Large intestine (tissue), 3 donors: Measurements from ENCODE around the gene ZNF605. TPM values are rescaled to one million over a fixed set of nuclear protein-coding genes. Genes with fewer than 3 reads are reported as not detected.
"Not testable (repeated sequence)": the region's sequence is repeated elsewhere in the genome, so short reads cannot be mapped to it uniquely, and the experiment has no call there.

Experiments used
- DNase-seq, 2 donors: peaks; one replicate each; pipeline versions ENCODE4 v3.0.0 to v3.0.0-alpha.2; 2013
- H3K27ac ChIP-seq: one replicate; pipeline ENCODE4 v1.5.1; 2013; ENCODE audit warnings: low read length
- H3K27me3 ChIP-seq: 2 replicates; pipeline ENCODE4 v1.6.1; 2013; ENCODE audit warnings: low read length; ENCODE audit not compliant: control insufficient read depth, insufficient read depth
- H3K36me3 ChIP-seq: 2 replicates; pipeline ENCODE4 v1.6.1; 2013; ENCODE audit warnings: low read length; ENCODE audit not compliant: control insufficient read depth, insufficient read depth
- H3K4me1 ChIP-seq: one replicate; pipeline ENCODE4 v1.6.1; 2013; ENCODE audit warnings: low read length; ENCODE audit not compliant: control insufficient read depth, insufficient read depth
- H3K4me3 ChIP-seq: one replicate; pipeline ENCODE4 v1.5.1; 2013; ENCODE audit warnings: low read length
- H3K9me3 ChIP-seq: one replicate; pipeline ENCODE4 v1.6.1; 2013; ENCODE audit warnings: mild to moderate bottlenecking, low read depth, low read length, moderate library complexity; ENCODE audit not compliant: control insufficient read depth
- WGBS: methylation state at CpG from one replicate; pipeline ENCODE4 v1.1.5; 2013; ENCODE audit warnings: low lambda C conversion rate; ENCODE audit not compliant: insufficient coverage; 5-methylcytosine and 5-hydroxymethylcytosine counted together
- polyA plus RNA-seq: library from polyadenylated mRNA; unstranded; fragments of 120-200 nt; gene quantifications from one replicate; pipeline ENCODE4 v1.2.1, GENCODE V29; 2013

ZNF605 gene
- polyA plus RNA-seq, 1 donor = 20.0 TPM

- no CpG with 5 or more reads among the region's 30 CpGs for WGBS
- Histone ChIP-seq H3K27ac (no peak overlapping the region), H3K4me1 (no peaks in the 10 kb centered on the region), H3K4me3 (no peak overlapping the region), H3K9me3 (peaks cover 82% of the 10 kb centered on the region), H3K27me3 (no peaks in the 10 kb centered on the region), H3K36me3 (peaks cover 41% of the 10 kb centered on the region)
- no peak for DNase-seq
Measured at GRCh38 chr12:132949936-132950837, 5.9 kb downstream of the ZNF605 start.

GRCh38 chr12:132948146-132949066, 7.7 kb downstream of the ZNF605 start:
- Histone ChIP-seq H3K4me1 (no peaks in the 10 kb centered on the region), H3K36me3 (peaks cover 58% of the 10 kb centered on the region), H3K9me3 (peaks cover 82% of the 10 kb centered on the region), H3K27me3 (no peaks in the 10 kb centered on the region), H3K4me3 (no peak overlapping the region), H3K27ac (no peak overlapping the region)
- 100% methylated on average over 2 of the region's 29 CpGs for whole genome bisulfite sequencing
- no peak for DNase-seq

- peaks cover 74% of the 10 kb centered on the region for H3K36me3 ChIP-seq
Measured at GRCh38 chr12:132946246-132946820, 9.8 kb downstream of the ZNF605 start.

GRCh38 chr12:132945806-132946205, 10.3 kb downstream of the ZNF605 start:
- Histone ChIP-seq H3K4me3 (no peak overlapping the region), H3K4me1 (no peaks in the 10 kb centered on the region), H3K27me3 (no peaks in the 10 kb centered on the region), H3K9me3 (peaks cover 84% of the 10 kb centered on the region), H3K36me3 (peaks cover 78% of the 10 kb centered on the region), H3K27ac (no peak overlapping the region)
- no peak for DNase-seq
- no CpG with 5 or more reads among the region's 9 CpGs for WGBS

More at GRCh38 chr12:132946246-132946820, 9.8 kb downstream of the ZNF605 start:
- H3K4me1 ChIP-seq = no peaks in the 10 kb centered on the region
- DNase-seq = no peak
- H3K27me3 ChIP-seq = no peaks in the 10 kb centered on the region
- 89% methylated on average over 3 of the region's 8 CpGs for WGBS
- no peak overlapping the region for H3K27ac ChIP-seq
- no peak overlapping the region for H3K4me3 ChIP-seq
- peaks cover 84% of the 10 kb centered on the region for H3K9me3 ChIP-seq

GRCh38 chr12:132942611-132943010, 13.5 kb downstream of the ZNF605 start:
- no peak overlapping the region for H3K27ac ChIP-seq
- no peaks in the 10 kb centered on the region for H3K27me3 ChIP-seq
- peaks cover 84% of the 10 kb centered on the region for H3K9me3 ChIP-seq
- H3K4me1 ChIP-seq = no peaks in the 10 kb centered on the region
- DNase-seq = no peak
- H3K4me3 ChIP-seq = no peak overlapping the region
- H3K36me3 ChIP-seq = peaks cover 58% of the 10 kb centered on the region
- WGBS = no CpG with 5 or more reads among the region's 13 CpGs

- no peaks in the 10 kb centered on the region for H3K4me1 ChIP-seq
- no peak overlapping the region for H3K27ac ChIP-seq
- H3K27me3 ChIP-seq = no peaks in the 10 kb centered on the region
- H3K4me3 ChIP-seq = no peak overlapping the region
- H3K9me3 ChIP-seq = peaks cover 77% of the 10 kb centered on the region
- 86% methylated on average over 12 of the region's 34 CpGs for WGBS
- H3K36me3 ChIP-seq = peaks cover 57% of the 10 kb centered on the region
- no peak for DNase-seq
Measured at GRCh38 chr12:132941336-132941954, 14.7 kb downstream of the ZNF605 start.

- WGBS = no CpG with 5 or more reads among the region's 15 CpGs
- Histone ChIP-seq H3K27me3 (no peaks in the 10 kb centered on the region), H3K4me3 (no peak overlapping the region), H3K36me3 (peaks cover 44% of the 10 kb centered on the region), H3K4me1 (no peaks in the 10 kb centered on the region), H3K27ac (no peak overlapping the region), H3K9me3 (peaks cover 70% of the 10 kb centered on the region)
- no peak for DNase-seq
Measured at GRCh38 chr12:132940071-132940719, 15.9 kb downstream of the ZNF605 start.

GRCh38 chr12:132938807-132939206, 17.3 kb downstream of the ZNF605 start:
- H3K27ac ChIP-seq, H3K4me1 ChIP-seq, H3K27me3 ChIP-seq, DNase-seq, H3K4me3 ChIP-seq: not testable (repeated sequence)
- H3K36me3 ChIP-seq = peaks cover 31% of the 10 kb centered on the region
- H3K9me3 ChIP-seq = peaks cover 73% of the 10 kb centered on the region
- WGBS = no CpG with 5 or more reads among the region's 25 CpGs

GRCh38 chr12:132937476-132937875, 18.6 kb downstream of the ZNF605 start:
- Histone ChIP-seq H3K9me3 (peaks cover 64% of the 10 kb centered on the region), H3K4me1 (no peaks in the 10 kb centered on the region), H3K27me3 (no peaks in the 10 kb centered on the region), H3K4me3 (no peak overlapping the region), H3K36me3 (peaks cover 22% of the 10 kb centered on the region), H3K27ac (no peak overlapping the region)
- no CpG with 5 or more reads among the region's 2 CpGs for WGBS
- DNase-seq = no peak
